HEK293T (cell line): Measurements from ENCODE around the gene CACNA1E.

Source experiments
- BHLHE40 ChIP-seq: fragments of 450-650 bp; IDR thresholded peaks from 2 replicates; pipeline ENCODE4 v1.6.1; 2016; ENCODE audit warnings: mild to moderate bottlenecking, moderate library complexity, borderline replicate concordance
- ELF4 ChIP-seq: fragments of 450-650 bp; IDR thresholded peaks from 2 replicates; pipeline ENCODE4 v1.6.1; 2017; ENCODE audit warnings: antibody characterized with exemption
- FOXK2 ChIP-seq: fragments of 450-650 bp; IDR thresholded peaks from 2 replicates; pipeline ENCODE4 v1.6.1; 2016; ENCODE audit warnings: mild to moderate bottlenecking
- FOXM1 ChIP-seq: fragments of 450-650 bp; IDR thresholded peaks from 2 replicates; pipeline ENCODE4 v1.6.1; 2017; ENCODE audit warnings: mild to moderate bottlenecking, borderline replicate concordance
- HDGF ChIP-seq: fragments of 450-650 bp; IDR thresholded peaks from 2 replicates; pipeline ENCODE4 v1.6.1; 2017; ENCODE audit warnings: antibody characterized with exemption, borderline replicate concordance
- L3MBTL2 ChIP-seq: fragments of 450-650 bp; conservative IDR thresholded peaks from 2 replicates; pipeline ENCODE4 v1.6.1; 2016; ENCODE audit warnings: mild to moderate bottlenecking
- LEF1 ChIP-seq: fragments of 450-650 bp; IDR thresholded peaks from 2 replicates; pipeline ENCODE4 v1.6.1; 2017; ENCODE audit warnings: mild to moderate bottlenecking, borderline replicate concordance
- NFRKB ChIP-seq: fragments of 450-650 bp; IDR thresholded peaks from 2 replicates; pipeline ENCODE4 v1.6.1; 2016; ENCODE audit warnings: mild to moderate bottlenecking, moderate library complexity
- TARDBP ChIP-seq: fragments of 450-650 bp; IDR thresholded peaks from 2 replicates; pipeline ENCODE4 v1.6.1; 2016

GRCh38 chr1:181784039-181784683, 300.8 kb downstream of the CACNA1E start:
- no peak for TF ChIP-seq FOXK2
- TF ChIP-seq LEF1 = no peak
- TF ChIP-seq NFRKB = no peak
- TF ChIP-seq TARDBP = no peak
- no peak for TF ChIP-seq BHLHE40
- TF ChIP-seq FOXM1 = no peak
- no peak for TF ChIP-seq HDGF
- no peak for TF ChIP-seq L3MBTL2
- no peak for TF ChIP-seq ELF4
